Stomach smooth muscle (tissue), 2 donors: ENCODE measurements around the gene CNR2.
A peak's percentile ranks its signal among the peaks of the same experiment; 100 is the strongest.
"Not testable (repeated sequence)": the region's sequence is repeated elsewhere in the genome, so short reads cannot be mapped to it uniquely, and the experiment has no call there.

Source experiments
- H3K27ac ChIP-seq: one replicate; pipeline ENCODE4 v1.7.0; 2013; ENCODE audit warnings: mild to moderate bottlenecking, low read length, inconsistent platforms
- H3K27me3 ChIP-seq, 2 donors: one replicate each; pipeline ENCODE4 v1.7.0; 2013; ENCODE audit warnings: low read length in 2 of 2; ENCODE audit not compliant: insufficient read depth in 2 of 2, control insufficient read depth in 1 of 2
- H3K36me3 ChIP-seq, 2 donors: one replicate each; pipeline ENCODE4 v1.7.0; 2013; ENCODE audit warnings: low read length in 2 of 2; ENCODE audit not compliant: control insufficient read depth in 2 of 2, insufficient read depth in 2 of 2
- H3K4me1 ChIP-seq: one replicate; pipeline ENCODE4 v1.7.0; 2013; ENCODE audit warnings: low read length; ENCODE audit not compliant: control insufficient read depth, insufficient read depth
- H3K4me3 ChIP-seq, 2 donors: one replicate each; pipeline ENCODE4 v1.7.0; 2013; ENCODE audit warnings: low read length in 2 of 2
- H3K9ac ChIP-seq, 2 donors: one replicate each; pipeline ENCODE4 v1.7.0; 2013; ENCODE audit warnings: low read length in 2 of 2, mild to moderate bottlenecking in 1 of 2
- H3K9me3 ChIP-seq, 2 donors: one replicate each; pipeline ENCODE4 v1.7.0; 2013; ENCODE audit warnings: low read length in 2 of 2; ENCODE audit not compliant: control insufficient read depth in 2 of 2
- donor health status: healthy.
- donor health status: Pancreatic carcinoma.

Gene CNR2

GRCh38 chr1:23834156-23834555, 79.0 kb downstream of the CNR2 start:
- not testable (repeated sequence) for H3K9me3 ChIP-seq, H3K27ac ChIP-seq, H3K27me3 ChIP-seq

GRCh38 chr1:23827717-23828116, 85.4 kb downstream of the CNR2 start:
- no peaks in the 10 kb centered on the region for H3K27me3 ChIP-seq
- no peak overlapping the region for H3K27ac ChIP-seq
- H3K9me3 ChIP-seq, result no peaks in the 10 kb centered on the region
- H3K4me3 ChIP-seq, result no peak overlapping the region
- no peak overlapping the region for H3K9ac ChIP-seq
- H3K4me1 ChIP-seq, result peaks cover 5% of the 10 kb centered on the region
- no peaks in the 10 kb centered on the region for H3K36me3 ChIP-seq

More at GRCh38 chr1:23834156-23834555, 79.0 kb downstream of the CNR2 start:
- H3K4me3 ChIP-seq, H3K9ac ChIP-seq, H3K36me3 ChIP-seq, H3K4me1 ChIP-seq: not testable (repeated sequence)

GRCh38 chr1:23826590-23826989, 86.6 kb downstream of the CNR2 start:
- H3K36me3 ChIP-seq, H3K9ac ChIP-seq, H3K9me3 ChIP-seq, H3K27ac ChIP-seq, H3K27me3 ChIP-seq, H3K4me3 ChIP-seq, H3K4me1 ChIP-seq: not testable (repeated sequence)

- Histone ChIP-seq H3K4me3 (peak overlapping the region; percentile 96 to 99), H3K9me3 (no peaks in the 10 kb centered on the region), H3K4me1 (peaks cover 5% of the 10 kb centered on the region), H3K36me3 (no peaks in the 10 kb centered on the region), H3K27ac (peak overlapping the region; percentile 95), H3K27me3 (no peaks in the 10 kb centered on the region), H3K9ac (peak overlapping the region; percentile 79 to 99)
These were observed 87.2 kb downstream of the CNR2 start for GRCh38 chr1:23825762-23826522.

GRCh38 chr1:23825076-23825761, 87.9 kb downstream of the CNR2 start, which contains the start of gene HMGCL:
HMGCL (minus strand) TSS chr1:23825429; CDS start chr1:23825415, 14 bp downstream.
- peaks cover 5% of the 10 kb centered on the region for H3K4me1 ChIP-seq
- peaks cover 0 to 2% of the 10 kb centered on the region in 2 donors for H3K36me3 ChIP-seq
- H3K9ac ChIP-seq, result peak within 1 kb of the TSS; percentile 99 to 100
- H3K27me3 ChIP-seq, result no peaks in the 10 kb centered on the region
- peak within 1 kb of the TSS; percentile 96 to 99 for H3K4me3 ChIP-seq
- peak within 1 kb of the TSS; percentile 95 for H3K27ac ChIP-seq
- H3K9me3 ChIP-seq, result no peaks in the 10 kb centered on the region

- H3K9ac ChIP-seq, result peak overlapping the region; percentile 99 to 100
- H3K27me3 ChIP-seq, result no peaks in the 10 kb centered on the region
- H3K9me3 ChIP-seq, result no peaks in the 10 kb centered on the region
- H3K27ac ChIP-seq, result peak overlapping the region; percentile 95
- H3K36me3 ChIP-seq, result peaks cover 0 to 2% of the 10 kb centered on the region in 2 donors
- H3K4me1 ChIP-seq, result peaks cover 5% of the 10 kb centered on the region
- H3K4me3 ChIP-seq, result peak overlapping the region; percentile 96 to 99
These were observed 88.5 kb downstream of the CNR2 start for GRCh38 chr1:23824711-23825075.

- H3K9me3 ChIP-seq, result no peaks in the 10 kb centered on the region
- H3K36me3 ChIP-seq, result peaks cover 0 to 4% of the 10 kb centered on the region in 2 donors
- no peak overlapping the region for H3K4me3 ChIP-seq
- H3K4me1 ChIP-seq, result peaks cover 5% of the 10 kb centered on the region
- no peak overlapping the region for H3K9ac ChIP-seq
- no peaks in the 10 kb centered on the region for H3K27me3 ChIP-seq
- H3K27ac ChIP-seq, result no peak overlapping the region
These were observed 89.4 kb downstream of the CNR2 start for GRCh38 chr1:23823767-23824166.
